Bone marrow (tissue), 2 donors: ENCODE measurements around the gene SHISA6.

ENCODE experiments used
- DNase-seq, 2 donors: peaks; one replicate each; lab custom pipeline; 2025; lab: John Stamatoyannopoulos, UW

The SHISA6 gene

GRCh38 chr17:11459861-11460331 lies 218.9 kb downstream of the SHISA6 start:
- DNase-seq: no peak

GRCh38 chr17:11461993-11462548 lies 221.1 kb downstream of the SHISA6 start:
- DNase-seq: no peak

GRCh38 chr17:11467639-11468038 lies 226.6 kb downstream of the SHISA6 start:
- no peak for DNase-seq

- DNase-seq: no peak
These were observed 244.5 kb downstream of the SHISA6 start for GRCh38 chr17:11485336-11486100.

- DNase-seq: no peak
These were observed 245.3 kb downstream of the SHISA6 start for GRCh38 chr17:11486101-11486867.

- DNase-seq: no peak
These were observed 245.9 kb downstream of the SHISA6 start for GRCh38 chr17:11486868-11487310.

GRCh38 chr17:11487469-11487868 lies 246.5 kb downstream of the SHISA6 start:
- DNase-seq: no peak

- DNase-seq: no peak
These were observed 247.4 kb downstream of the SHISA6 start for GRCh38 chr17:11488407-11488806.

GRCh38 chr17:11490171-11490755 lies 249.2 kb downstream of the SHISA6 start:
- DNase-seq: no peak

- no peak for DNase-seq
These were observed 251.5 kb downstream of the SHISA6 start for GRCh38 chr17:11492511-11492910.

- DNase-seq: no peak
These were observed 252.9 kb downstream of the SHISA6 start for GRCh38 chr17:11493936-11494335.

- DNase-seq: no peak
These were observed 254.6 kb downstream of the SHISA6 start for GRCh38 chr17:11495613-11496012.

- no peak for DNase-seq
These were observed 258.9 kb downstream of the SHISA6 start for GRCh38 chr17:11499881-11500280.

- no peak for DNase-seq
These were observed 262.5 kb downstream of the SHISA6 start for GRCh38 chr17:11503308-11504035.

- no peak for DNase-seq
These were observed 265.6 kb downstream of the SHISA6 start for GRCh38 chr17:11506635-11507034.

GRCh38 chr17:11511696-11512095 lies 270.7 kb downstream of the SHISA6 start:
- DNase-seq: no peak

GRCh38 chr17:11514565-11514964 lies 273.6 kb downstream of the SHISA6 start:
- no peak for DNase-seq

GRCh38 chr17:11514981-11515680 lies 274.1 kb downstream of the SHISA6 start:
- DNase-seq: no peak

- DNase-seq: no peak
These were observed 274.9 kb downstream of the SHISA6 start for GRCh38 chr17:11515901-11516300.

GRCh38 chr17:11535231-11535630 lies 294.2 kb downstream of the SHISA6 start:
- DNase-seq: no peak

GRCh38 chr17:11538366-11538765 lies 297.4 kb downstream of the SHISA6 start:
- DNase-seq: no peak
